Measurements from ENCODE around the gene MASP1.

MASP1 gene

GRCh38 chr3:187186801-187187421 lies 104.6 kb downstream of the MASP1 start:
- no peak for DNase-seq (ENCODE audit: low read depth in 2 of 2)

- no peak for DNase-seq (ENCODE audit: low read depth in 2 of 2)
Measured at GRCh38 chr3:187186375-187186774, 105.2 kb downstream of the MASP1 start.

- DNase-seq (ENCODE audit: low read depth in 2 of 2) = no peak
Measured at GRCh38 chr3:187185759-187186158, 105.8 kb downstream of the MASP1 start.

Measured in stimulated activated CD8-positive, alpha-beta memory T cell treated with anti-CD3 and anti-CD28 coated beads, Interleukin-15, amount 100 ng/mL, for 4 hours (primary cell).